Hepatocyte (in vitro differentiated cells): ENCODE results near the gene LSM4.

Source experiments
- CTCF ChIP-seq: fragments of 200-600 bp; sonication (generic); IDR thresholded peaks from 2 replicates; pipeline ENCODE4 v1.5.1; 2016; ENCODE audit warnings: antibody characterized with exemption, mild to moderate bottlenecking; ENCODE audit not compliant: poor library complexity
- EZH2 ChIP-seq: fragments of 200-600 bp; sonication (generic); IDR thresholded peaks from 2 replicates; pipeline ENCODE4 v1.6.1; 2016; ENCODE audit warnings: antibody characterized with exemption, mild to moderate bottlenecking, borderline replicate concordance

- TF ChIP-seq CTCF (no peak), EZH2 (no peak)
Measured at GRCh38 chr19:18259893-18260292, 63.0 kb downstream of the LSM4 start.
